HFFc6 (cell line): ENCODE results near the gene CDKN2AIPNL. TPM values are rescaled to one million over a fixed set of nuclear protein-coding genes. Genes with fewer than 3 reads are reported as not detected.

Experiments used
- DNase-seq: peaks from one replicate; pipeline ENCODE4 v3.0.0-alpha.2; 2018
- H3K27ac Mint-ChIP-seq: 2 replicates; pipeline ENCODE4 v1.8.0; 2020; ENCODE audit warnings: mild to moderate bottlenecking, mixed read lengths
- H3K27me3 Mint-ChIP-seq: 2 replicates; pipeline ENCODE4 v1.8.0; 2021; ENCODE audit warnings: mild to moderate bottlenecking, moderate library complexity, mixed read lengths; ENCODE audit not compliant: insufficient read depth
- H3K36me3 Mint-ChIP-seq: 2 replicates; pipeline ENCODE4 v1.8.0; 2021; ENCODE audit warnings: low read depth, mixed read lengths
- H3K4me1 Mint-ChIP-seq: 2 replicates; pipeline ENCODE4 v1.8.0; 2020; ENCODE audit warnings: low read depth, mixed read lengths
- H3K4me3 Mint-ChIP-seq: 2 replicates; pipeline ENCODE4 v1.8.0; 2020; ENCODE audit warnings: mild to moderate bottlenecking, moderate library complexity, mixed read lengths
- H3K9me3 Mint-ChIP-seq: 2 replicates; pipeline ENCODE4 v1.8.0; 2020; ENCODE audit warnings: mild to moderate bottlenecking, mixed read lengths
- CTCF ChIP-seq: fragments of 200-600 bp; sonication (generic); IDR thresholded peaks from 2 replicates; pipeline ENCODE4 v1.5.0; 2021; ENCODE audit warnings: antibody characterized with exemption, mild to moderate bottlenecking
- long read RNA-seq: library from polyadenylated mRNA; unstranded; transcript quantifications from one replicate; pipeline ENCODE4 v2.0.0, GENCODE V29; 2019
- total RNA-seq, 6 experiments: library from RNA; stranded (reverse); fragmentation: NEBNext Ultra II Directional; extraction: Animal tissue kit (Norgen Biotek cat#: 25700); gene quantifications; 2 replicates in 1 of 6; 3 replicates in 5 of 6; pipeline ENCODE4 v1.2.3, GENCODE V29; 2021

The CDKN2AIPNL gene
- total RNA-seq = 10 to 100 TPM; 23.3 to 30.2 (median 28.4) TPM
- long read RNA-seq, transcript CDKN2AIPNL-202 (3 exons, 1,223 nt) = major isoform, 38 of 49 reads
- long read RNA-seq, partial matches to known transcripts = 6 of 49 reads
- long read RNA-seq, other reads (novel, unspliced or antisense) = 4 of 49 reads

- Mint-ChIP-seq H3K4me1 (peaks cover 38% of the 10 kb centered on the region), H3K27ac (peak within 1 kb of the TSS; percentile 80), H3K9me3 (no peaks in the 10 kb centered on the region), H3K27me3 (peaks cover 2% of the 10 kb centered on the region), H3K36me3 (peaks cover 7% of the 10 kb centered on the region; the same call in 1 of the 2 replicates), H3K4me3 (peak within 1 kb of the TSS; percentile 93)
- DNase-seq = peak; percentile 79
- peak; percentile 83 for TF ChIP-seq CTCF
Measured at GRCh38 chr5:134411546-134412266, at the start of gene CDKN2AIPNL. TSS of gene CDKN2AIPNL (minus strand) at chr5:134411881. CDS start at chr5:134411854, 27 bp downstream.

GRCh38 chr5:134460551-134460950 is 48.9 kb upstream of the CDKN2AIPNL start:
- H3K27me3 Mint-ChIP-seq = peaks cover 9% of the 10 kb centered on the region
- no peaks in the 10 kb centered on the region for H3K36me3 Mint-ChIP-seq
- no peak for TF ChIP-seq CTCF
- no peak overlapping the region for H3K4me3 Mint-ChIP-seq
- no peak overlapping the region for H3K27ac Mint-ChIP-seq
- peaks cover 27% of the 10 kb centered on the region for H3K4me1 Mint-ChIP-seq
- DNase-seq = no peak
- no peaks in the 10 kb centered on the region for H3K9me3 Mint-ChIP-seq

GRCh38 chr5:134459491-134459890 is 47.8 kb upstream of the CDKN2AIPNL start:
- no peak for DNase-seq
- Mint-ChIP-seq H3K36me3 (no peaks in the 10 kb centered on the region), H3K4me1 (peaks cover 27% of the 10 kb centered on the region), H3K4me3 (no peak overlapping the region), H3K27me3 (peaks cover 9% of the 10 kb centered on the region), H3K27ac (no peak overlapping the region), H3K9me3 (no peaks in the 10 kb centered on the region)
- TF ChIP-seq CTCF = no peak

GRCh38 chr5:134459010-134459403 is 47.3 kb upstream of the CDKN2AIPNL start:
- Mint-ChIP-seq H3K9me3 (no peaks in the 10 kb centered on the region), H3K27me3 (peaks cover 13% of the 10 kb centered on the region), H3K27ac (no peak overlapping the region), H3K36me3 (no peaks in the 10 kb centered on the region), H3K4me1 (peaks cover 24% of the 10 kb centered on the region), H3K4me3 (no peak overlapping the region)
- DNase-seq = no peak
- TF ChIP-seq CTCF = no peak

- DNase-seq = peak; percentile 54
- Mint-ChIP-seq H3K27me3 (peaks cover 13% of the 10 kb centered on the region), H3K4me3 (no peak overlapping the region), H3K4me1 (peaks cover 19% of the 10 kb centered on the region), H3K36me3 (no peaks in the 10 kb centered on the region), H3K9me3 (no peaks in the 10 kb centered on the region), H3K27ac (no peak overlapping the region)
- no peak for TF ChIP-seq CTCF
Measured at GRCh38 chr5:134458234-134459009, 46.7 kb upstream of the CDKN2AIPNL start.
